ENCODE data around the gene GDF15.
"Not testable (repeated sequence)": the region's sequence is repeated elsewhere in the genome, so short reads cannot be mapped to it uniquely, and the experiment has no call there.

- TF ChIP-seq, protein P1, sequence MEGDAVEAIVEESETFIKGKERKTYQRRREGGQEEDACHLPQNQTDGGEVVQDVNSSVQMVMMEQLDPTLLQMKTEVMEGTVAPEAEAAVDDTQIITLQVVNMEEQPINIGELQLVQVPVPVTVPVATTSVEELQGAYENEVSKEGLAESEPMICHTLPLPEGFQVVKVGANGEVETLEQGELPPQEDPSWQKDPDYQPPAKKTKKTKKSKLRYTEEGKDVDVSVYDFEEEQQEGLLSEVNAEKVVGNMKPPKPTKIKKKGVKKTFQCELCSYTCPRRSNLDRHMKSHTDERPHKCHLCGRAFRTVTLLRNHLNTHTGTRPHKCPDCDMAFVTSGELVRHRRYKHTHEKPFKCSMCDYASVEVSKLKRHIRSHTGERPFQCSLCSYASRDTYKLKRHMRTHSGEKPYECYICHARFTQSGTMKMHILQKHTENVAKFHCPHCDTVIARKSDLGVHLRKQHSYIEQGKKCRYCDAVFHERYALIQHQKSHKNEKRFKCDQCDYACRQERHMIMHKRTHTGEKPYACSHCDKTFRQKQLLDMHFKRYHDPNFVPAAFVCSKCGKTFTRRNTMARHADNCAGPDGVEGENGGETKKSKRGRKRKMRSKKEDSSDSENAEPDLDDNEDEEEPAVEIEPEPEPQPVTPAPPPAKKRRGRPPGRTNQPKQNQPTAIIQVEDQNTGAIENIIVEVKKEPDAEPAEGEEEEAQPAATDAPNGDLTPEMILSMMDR (IDR thresholded peaks at IDR 0.05; ENCODE audit: borderline replicate concordance, extremely low read depth, low read length, poor library complexity, severe bottlenecking), result not testable (repeated sequence)
- not testable (repeated sequence) for TF ChIP-seq EZH2 (IDR thresholded peaks at IDR 0.05; ENCODE audit: borderline replicate concordance, low read depth, low read length, severe bottlenecking)
These were observed 21.6 kb upstream of the GDF15 start for GRCh38 chr19:18364277-18364825.
